OCI-LY1 (cell line): ENCODE results near the gene TGOLN2.

Experiments
- H2AFZ ChIP-seq: fragments of 200-600 bp; sonication (generic), shearing (Covaris generic); 2 replicates; pipeline ENCODE4 v1.6.0; 2014; ENCODE audit warnings: antibody characterized with exemption, mild to moderate bottlenecking, low read length
- H3F3A ChIP-seq: fragments of 200-600 bp; sonication (generic), shearing (Covaris generic); 2 replicates; pipeline ENCODE4 v1.6.0; 2014; ENCODE audit warnings: mild to moderate bottlenecking, antibody characterized with exemption, low read length, moderate library complexity; ENCODE audit not compliant: insufficient read depth
- H3K27ac ChIP-seq: fragments of 200-600 bp; sonication (generic); 2 replicates; pipeline ENCODE4 v1.5.1; 2014; ENCODE audit warnings: low read length, mixed run types, mild to moderate bottlenecking, low read depth; ENCODE audit not compliant: poor library complexity, severe bottlenecking
- H3K27me3 ChIP-seq: fragments of 200-600 bp; sonication (generic); 2 replicates; pipeline ENCODE4 v1.6.0; 2014; ENCODE audit warnings: antibody characterized with exemption, mild to moderate bottlenecking, low read length, moderate library complexity; ENCODE audit not compliant: insufficient read depth
- H3K36me3 ChIP-seq: fragments of 200-600 bp; sonication (generic); 2 replicates; pipeline ENCODE4 v1.6.1; 2014; ENCODE audit warnings: mild to moderate bottlenecking, antibody characterized with exemption, low read length, moderate library complexity, mixed read lengths; ENCODE audit not compliant: insufficient read depth
- H3K4me1 ChIP-seq: fragments of 200-600 bp; sonication (generic); 2 replicates; pipeline ENCODE4 v1.5.1; 2014; ENCODE audit warnings: mild to moderate bottlenecking, low read length, moderate library complexity; ENCODE audit not compliant: insufficient read depth, severe bottlenecking
- H3K4me2 ChIP-seq: fragments of 200-600 bp; sonication (generic), shearing (Covaris generic); 2 replicates; pipeline ENCODE4 v1.6.1; 2014; ENCODE audit warnings: low read length
- H3K4me3 ChIP-seq: fragments of 200-600 bp; sonication (generic); 2 replicates; pipeline ENCODE4 v1.5.1; 2014; ENCODE audit warnings: low read length, low read depth, mild to moderate bottlenecking, mixed read lengths; ENCODE audit not compliant: poor library complexity, severe bottlenecking
- H3K79me2 ChIP-seq: fragments of 200-600 bp; shearing (Covaris generic); 2 replicates; pipeline ENCODE4 v1.6.1; 2016; ENCODE audit warnings: mixed run types, low read length, mixed read lengths; ENCODE audit not compliant: insufficient read depth
- H3K9ac ChIP-seq: fragments of 200-600 bp; sonication (generic), shearing (Covaris generic); 2 replicates; pipeline ENCODE4 v1.6.1; 2014; ENCODE audit warnings: mild to moderate bottlenecking, low read length, mixed read lengths
- H3K9me2 ChIP-seq: fragments of 200-600 bp; sonication (generic), shearing (Covaris generic); 2 replicates; pipeline ENCODE4 v1.6.1; 2014; ENCODE audit warnings: low read depth, mild to moderate bottlenecking, low read length, mixed read lengths
- H3K9me3 ChIP-seq: fragments of 200-600 bp; shearing (Covaris generic); 2 replicates; pipeline ENCODE4 v1.6.1; 2014; ENCODE audit warnings: low read length, mixed read lengths
- H4K20me1 ChIP-seq: fragments of 200-600 bp; sonication (generic), shearing (Covaris generic); 2 replicates; pipeline ENCODE4 v1.6.0; 2016; ENCODE audit warnings: mild to moderate bottlenecking, low read length; ENCODE audit not compliant: insufficient read depth
- CTCF ChIP-seq: fragments of 200-600 bp; sonication (generic), shearing (Covaris generic); IDR thresholded peaks from 2 replicates; pipeline ENCODE4 v1.5.1; 2017; ENCODE audit warnings: mild to moderate bottlenecking, antibody characterized with exemption, low read length, moderate library complexity, mixed read lengths
- EZH2 ChIP-seq: fragments of 200-600 bp; sonication (generic), shearing (Covaris generic); IDR thresholded peaks from 2 replicates; pipeline ENCODE4 v1.8.0; 2017; ENCODE audit warnings: borderline replicate concordance, mixed run types, mild to moderate bottlenecking, antibody characterized with exemption, low read length, moderate library complexity, mixed read lengths

Gene TGOLN2

DNA sequence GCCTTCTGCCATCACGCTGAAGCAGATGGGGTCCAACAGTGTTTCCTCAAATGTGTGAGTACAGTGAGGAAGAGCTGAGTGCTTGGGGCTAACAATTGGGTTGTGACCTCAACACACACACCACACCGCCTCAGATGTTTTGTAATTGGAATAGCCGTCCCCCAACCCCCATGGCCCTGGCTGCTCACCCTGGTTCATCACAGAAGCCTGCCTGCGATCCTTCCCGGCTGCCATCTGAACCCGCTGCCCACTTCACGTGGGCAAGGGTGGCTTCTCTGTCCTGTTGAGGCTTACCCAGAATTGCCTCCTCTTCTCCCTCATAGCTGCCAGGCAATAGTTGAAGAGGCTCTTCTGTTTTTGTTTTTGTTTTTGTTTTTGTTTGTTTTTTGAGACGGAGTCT is 44.1 kb downstream of the TGOLN2 start:
- no peaks in the 10 kb centered on the region for H3F3A ChIP-seq
- H3K4me3 ChIP-seq, result no peak overlapping the region
- H3K27me3 ChIP-seq, result 0 out of 2 replicates have a peak, but pooled peaks cover 5% of the 10 kb centered on the region
- H3K9me2 ChIP-seq, result no peaks in the 10 kb centered on the region
- TF ChIP-seq CTCF (no peak), EZH2 (no peak)
- H3K36me3 ChIP-seq, result no peaks in the 10 kb centered on the region
- no peak overlapping the region for H3K27ac ChIP-seq
- no peak overlapping the region for H3K4me2 ChIP-seq
- H3K79me2 ChIP-seq, result no peaks in the 10 kb centered on the region
- H4K20me1 ChIP-seq, result no peaks in the 10 kb centered on the region
- no peak overlapping the region for H3K9ac ChIP-seq
- H3K4me1 ChIP-seq, result no peaks in the 10 kb centered on the region
- no peaks in the 10 kb centered on the region for H3K9me3 ChIP-seq
- H2AFZ ChIP-seq, result no peak overlapping the region

GRCh38 chr2:85282914-85283313 is 44.9 kb downstream of the TGOLN2 start:
- Histone ChIP-seq H3K4me2 (no peak overlapping the region), H2AFZ (no peak overlapping the region), H3K79me2 (no peaks in the 10 kb centered on the region), H3K9ac (no peak overlapping the region), H3K9me2 (no peaks in the 10 kb centered on the region), H3K27me3 (0 out of 2 replicates have a peak, but pooled peaks cover 5% of the 10 kb centered on the region), H3K36me3 (no peaks in the 10 kb centered on the region), H3K9me3 (no peaks in the 10 kb centered on the region), H4K20me1 (no peaks in the 10 kb centered on the region), H3F3A (no peaks in the 10 kb centered on the region), H3K27ac (no peak overlapping the region), H3K4me3 (no peak overlapping the region), H3K4me1 (no peaks in the 10 kb centered on the region)
- TF ChIP-seq CTCF (no peak), EZH2 (no peak)

DNA sequence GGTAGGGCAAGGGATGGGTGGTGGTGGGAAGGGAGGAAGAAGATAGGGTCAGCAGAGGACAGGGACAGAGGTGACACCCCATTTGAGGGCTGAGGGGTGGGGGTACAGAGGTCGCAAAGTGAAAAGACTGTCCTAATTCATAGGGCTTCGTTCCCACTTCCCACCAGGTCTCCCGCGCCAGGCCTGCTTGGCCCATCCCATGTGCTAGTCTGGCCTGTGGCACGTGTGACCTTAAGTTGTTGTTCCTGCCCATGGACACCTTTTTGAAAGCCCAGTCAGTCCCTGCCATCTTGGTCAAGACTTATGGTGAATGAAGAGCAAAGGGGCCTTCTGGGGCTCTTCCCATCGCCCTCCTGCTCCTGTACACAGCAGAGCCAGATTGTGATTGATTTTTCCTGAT is 46.2 kb downstream of the TGOLN2 start:
- Histone ChIP-seq H3K9ac (no peak overlapping the region), H3K4me2 (no peak overlapping the region), H2AFZ (no peak overlapping the region), H3K27me3 (0 out of 2 replicates have a peak, but pooled peaks cover 5% of the 10 kb centered on the region), H4K20me1 (no peaks in the 10 kb centered on the region), H3K4me1 (no peaks in the 10 kb centered on the region), H3K9me2 (no peaks in the 10 kb centered on the region), H3K27ac (no peak overlapping the region), H3K36me3 (no peaks in the 10 kb centered on the region), H3K4me3 (no peak overlapping the region), H3K9me3 (no peaks in the 10 kb centered on the region), H3K79me2 (no peaks in the 10 kb centered on the region), H3F3A (no peaks in the 10 kb centered on the region)
- no peak for TF ChIP-seq EZH2
- no peak for TF ChIP-seq CTCF
